ENCODE results near the gene CTXN1. TPM values are rescaled to one million over a fixed set of nuclear protein-coding genes. Genes with fewer than 3 reads are reported as not detected.

CTXN1 gene
- total and polyA plus RNA-seq, 2 experiments from 2014 or later, result 5.2 to 14.5 TPM

GRCh38 chr19:7901337-7901736 lies 24.6 kb downstream of the CTXN1 start:
- no peak for TF ChIP-seq EZH2phosphoT487 (IDR thresholded peaks at IDR 0.05; ENCODE audit: low read depth, severe bottlenecking, unreplicated experiment)
- no peak for TF ChIP-seq EZH2 (IDR thresholded peaks at IDR 0.05; ENCODE audit: borderline replicate concordance)
- TF ChIP-seq CTCF (IDR thresholded peaks at IDR 0.05; ENCODE audit: poor library complexity), result no peak
- H3K27ac ChIP-seq, result no peak overlapping the region
- H4K20me1 ChIP-seq (ENCODE audit: insufficient read depth, poor library complexity, severe bottlenecking), result peaks cover 23% of the 10 kb centered on the region
- no peaks in the 10 kb centered on the region for H3K9me2 ChIP-seq (replicated peaks; ENCODE audit: insufficient read depth)
- no peaks in the 10 kb centered on the region for H3K27me3 ChIP-seq
- H3K79me2 ChIP-seq, result peaks cover 29% of the 10 kb centered on the region
- no peak overlapping the region for H2AFZ ChIP-seq
- peaks cover 20% of the 10 kb centered on the region for H3K4me1 ChIP-seq (ENCODE audit: insufficient read depth)
- no peak overlapping the region for H3K4me3 ChIP-seq
- H3K9me3 ChIP-seq (ENCODE audit: low read depth), result no peaks in the 10 kb centered on the region
- no peak for DNase-seq (ENCODE audit: low spot score)
- no peak overlapping the region for H3K4me2 ChIP-seq
- 97% methylated on average over 7 of the region's 7 CpGs for WGBS (ENCODE audit: low lambda C conversion rate, missing lambda C conversion rate)
- H3K36me3 ChIP-seq (replicated peaks; ENCODE audit: insufficient read depth, low read depth), result no peaks in the 10 kb centered on the region

GRCh38 chr19:7900931-7901330 lies 25.0 kb downstream of the CTXN1 start:
- Histone ChIP-seq H3K4me2 (no peak overlapping the region), H4K20me1 (ENCODE audit: insufficient read depth, poor library complexity, severe bottlenecking) (peaks cover 19% of the 10 kb centered on the region), H3K79me2 (peaks cover 25% of the 10 kb centered on the region), H3K27me3 (no peaks in the 10 kb centered on the region), H2AFZ (no peak overlapping the region), H3K9me3 (ENCODE audit: low read depth) (no peaks in the 10 kb centered on the region), H3K4me1 (ENCODE audit: insufficient read depth) (peaks cover 20% of the 10 kb centered on the region), H3K36me3 (replicated peaks; ENCODE audit: insufficient read depth, low read depth) (no peaks in the 10 kb centered on the region), H3K4me3 (no peak overlapping the region), H3K27ac (no peak overlapping the region), H3K9me2 (replicated peaks; ENCODE audit: insufficient read depth) (no peaks in the 10 kb centered on the region)
- no peak for DNase-seq (ENCODE audit: low spot score)
- TF ChIP-seq EZH2phosphoT487 (IDR thresholded peaks at IDR 0.05; ENCODE audit: low read depth, severe bottlenecking, unreplicated experiment), result no peak
- no peak for TF ChIP-seq EZH2 (IDR thresholded peaks at IDR 0.05; ENCODE audit: borderline replicate concordance)
- no peak for TF ChIP-seq CTCF (IDR thresholded peaks at IDR 0.05; ENCODE audit: poor library complexity)
- WGBS (ENCODE audit: low lambda C conversion rate, missing lambda C conversion rate), result 92% methylated on average over 3 of the region's 3 CpGs

- TF ChIP-seq CTCF (IDR thresholded peaks at IDR 0.05; ENCODE audit: poor library complexity) (no peak), EZH2phosphoT487 (IDR thresholded peaks at IDR 0.05; ENCODE audit: low read depth, severe bottlenecking, unreplicated experiment) (no peak), EZH2 (IDR thresholded peaks at IDR 0.05; ENCODE audit: borderline replicate concordance) (no peak)
- H3K36me3 ChIP-seq (replicated peaks; ENCODE audit: insufficient read depth, low read depth), result no peaks in the 10 kb centered on the region
- H3K9me3 ChIP-seq (ENCODE audit: low read depth), result no peaks in the 10 kb centered on the region
- no peak overlapping the region for H3K27ac ChIP-seq
- peaks cover 20% of the 10 kb centered on the region for H3K79me2 ChIP-seq
- no peak overlapping the region for H2AFZ ChIP-seq
- H4K20me1 ChIP-seq (ENCODE audit: insufficient read depth, poor library complexity, severe bottlenecking), result peaks cover 14% of the 10 kb centered on the region
- WGBS (ENCODE audit: low lambda C conversion rate, missing lambda C conversion rate), result 94% methylated on average over 21 of the region's 21 CpGs
- H3K4me2 ChIP-seq, result no peak overlapping the region
- peaks cover 19% of the 10 kb centered on the region for H3K4me1 ChIP-seq (ENCODE audit: insufficient read depth)
- no peak overlapping the region for H3K4me3 ChIP-seq
- DNase-seq (ENCODE audit: low spot score), result no peak
- no peaks in the 10 kb centered on the region for H3K27me3 ChIP-seq
- no peaks in the 10 kb centered on the region for H3K9me2 ChIP-seq (replicated peaks; ENCODE audit: insufficient read depth)
Measured at GRCh38 chr19:7900401-7900870, 25.5 kb downstream of the CTXN1 start.
